ENCODE measurements around the gene CHL1. TPM values are rescaled to one million over a fixed set of nuclear protein-coding genes. Genes with fewer than 3 reads are reported as not detected.

Gene CHL1
- total RNA-seq, 1 donor from 2014 or later: 10.0 TPM

DNA sequence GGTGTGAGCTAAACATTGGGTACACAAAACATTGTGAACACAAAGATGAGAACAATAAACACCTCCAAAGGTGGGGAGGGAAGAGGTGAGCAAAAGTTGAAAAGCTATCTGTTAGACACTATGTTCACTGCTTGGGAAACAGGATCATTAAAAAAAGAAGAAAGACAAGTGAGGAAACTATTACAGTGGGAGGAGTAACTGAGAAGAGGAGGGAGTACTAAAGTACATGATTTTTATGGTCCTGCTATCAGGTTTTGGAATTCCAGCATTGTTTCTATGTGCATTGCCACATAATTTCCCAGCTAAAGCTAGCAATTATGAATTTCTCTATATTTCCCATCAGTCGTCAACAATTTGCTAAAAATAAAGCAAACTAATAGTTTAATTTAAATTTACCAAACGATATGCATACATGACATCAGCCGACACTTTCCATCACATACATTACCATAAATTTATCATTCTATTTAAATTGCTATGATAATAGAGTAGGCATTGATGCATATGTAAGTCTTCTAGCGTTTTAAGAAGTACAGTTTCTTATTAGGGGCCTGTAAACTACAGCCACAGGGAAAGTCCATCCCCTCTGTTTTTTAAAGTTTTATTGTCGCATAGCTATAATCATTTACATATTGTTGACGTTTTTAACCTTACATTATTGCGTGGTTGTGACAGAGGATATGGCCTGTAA, 221.8 kb downstream of the CHL1 start:
- ATAC-seq: no peak

GRCh38 chr3:420584-420983, 224.0 kb downstream of the CHL1 start:
- no peak for ATAC-seq

DNA sequence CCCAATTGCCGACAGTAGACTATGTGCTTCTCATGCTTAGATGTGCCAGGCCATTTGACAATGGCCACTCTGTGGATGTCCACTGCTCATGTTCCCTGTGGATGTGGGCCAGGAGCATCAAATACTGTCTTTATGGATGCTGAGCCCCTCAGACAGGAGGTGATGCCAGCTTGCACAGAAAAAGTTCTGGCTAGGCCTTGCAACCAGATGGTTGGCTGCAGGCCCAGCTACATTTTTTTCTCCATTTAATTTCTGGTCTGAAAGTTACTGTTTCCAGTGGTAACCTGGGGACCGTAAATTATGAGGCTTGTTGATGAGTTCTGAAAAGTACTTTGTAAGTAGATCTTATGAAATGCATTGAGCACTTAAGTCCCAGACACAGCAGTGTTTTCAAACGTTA, 228.5 kb downstream of the CHL1 start:
- ATAC-seq: no peak

DNA sequence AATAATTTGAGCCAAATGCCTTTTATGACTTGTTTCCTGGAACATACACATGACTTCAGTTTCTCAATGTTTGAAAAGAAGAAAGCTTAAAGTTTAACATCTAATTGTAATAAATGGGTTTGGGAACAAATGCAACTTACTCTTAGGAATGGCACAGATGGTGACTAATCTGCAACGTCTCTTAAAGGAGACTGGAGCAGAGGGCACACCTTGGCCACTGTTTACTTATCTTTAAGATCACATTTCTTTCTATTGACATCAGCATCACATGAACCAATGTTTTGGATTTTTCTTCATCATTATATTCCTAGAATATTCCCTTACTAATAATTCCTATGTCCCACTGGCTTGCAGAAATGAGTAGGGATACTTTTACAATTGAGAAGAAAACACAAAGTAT, 229.5 kb downstream of the CHL1 start:
- no peak for ATAC-seq

GRCh38 chr3:427128-427527, 230.6 kb downstream of the CHL1 start:
- no peak for ATAC-seq

DNA sequence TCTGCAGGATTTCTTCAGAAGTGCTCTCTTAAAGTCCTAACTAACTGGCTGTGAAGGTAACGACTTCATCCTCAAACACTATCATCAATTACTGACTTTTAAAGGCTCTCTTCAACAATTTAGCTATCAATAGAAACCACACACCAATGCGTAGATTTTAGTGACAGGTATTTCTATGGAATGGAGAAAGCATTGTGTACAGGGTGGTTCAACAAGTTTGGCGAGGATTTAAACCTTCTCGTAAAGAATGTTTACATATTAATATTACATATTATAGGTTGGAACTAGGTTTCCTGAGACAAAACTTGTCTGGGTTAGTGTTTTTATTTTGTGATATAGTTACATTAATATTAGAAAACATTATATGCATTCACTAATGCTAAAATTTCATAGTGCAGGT, 233.6 kb downstream of the CHL1 start:
- no peak for ATAC-seq

DNA sequence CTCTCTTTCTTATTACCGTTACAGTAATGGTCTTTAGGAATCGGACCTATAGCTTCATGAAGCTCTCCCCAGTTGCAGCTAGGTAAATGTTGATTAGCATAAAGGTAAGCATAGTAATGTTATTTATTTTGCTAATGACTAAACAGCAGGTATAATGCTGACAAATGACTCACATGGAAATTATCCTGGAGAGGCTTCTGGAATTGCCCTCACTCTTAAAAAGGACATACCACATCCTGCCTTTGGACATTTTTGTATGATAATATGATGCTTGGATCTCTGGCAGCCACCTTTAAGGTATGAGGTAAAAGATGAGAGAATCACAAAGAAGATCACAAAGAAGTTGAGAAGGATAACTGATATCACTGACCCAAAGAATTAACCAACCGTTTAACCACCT, 238.6 kb downstream of the CHL1 start:
- no peak for ATAC-seq

DNA sequence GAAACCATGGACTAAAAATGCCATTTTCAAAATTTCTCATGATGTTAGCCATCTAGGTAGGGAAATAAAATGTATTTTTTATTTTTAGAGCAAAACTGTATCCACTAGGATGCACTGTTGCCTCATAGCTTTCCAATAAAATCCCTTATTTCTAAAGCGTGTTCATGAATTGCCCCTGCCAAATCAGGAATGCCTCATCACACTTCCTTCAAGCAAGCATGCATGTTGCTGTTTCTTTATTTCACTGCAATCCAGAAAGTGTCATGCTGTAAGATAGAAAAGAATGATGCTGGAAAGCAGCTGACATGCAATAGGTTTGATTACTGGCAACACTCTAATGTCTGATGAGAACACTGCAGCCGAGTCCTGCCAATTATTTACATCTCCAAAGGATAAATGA, 239.5 kb downstream of the CHL1 start:
- no peak for ATAC-seq

DNA sequence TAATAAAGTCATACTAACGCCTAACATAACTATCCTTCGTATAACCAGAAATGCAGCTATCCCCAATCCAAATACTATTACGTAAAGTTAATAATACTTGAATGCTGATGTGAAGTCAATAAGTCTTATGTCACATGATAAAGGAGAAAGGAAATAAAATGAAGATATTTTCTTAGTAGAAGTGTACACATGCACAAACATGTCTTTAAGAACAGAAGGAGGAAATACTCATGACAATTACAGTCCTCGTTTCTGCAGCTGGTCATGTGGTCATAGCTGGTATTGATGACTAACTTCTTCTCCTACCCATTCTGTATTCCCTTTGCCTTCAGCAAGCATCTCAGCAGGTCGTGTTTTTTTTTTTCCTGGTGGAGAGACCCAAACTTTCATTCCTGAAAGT, 244.3 kb downstream of the CHL1 start:
- ATAC-seq: peak; percentile 31

GRCh38 chr3:445960-446359, 249.4 kb downstream of the CHL1 start:
- no peak for ATAC-seq

DNA sequence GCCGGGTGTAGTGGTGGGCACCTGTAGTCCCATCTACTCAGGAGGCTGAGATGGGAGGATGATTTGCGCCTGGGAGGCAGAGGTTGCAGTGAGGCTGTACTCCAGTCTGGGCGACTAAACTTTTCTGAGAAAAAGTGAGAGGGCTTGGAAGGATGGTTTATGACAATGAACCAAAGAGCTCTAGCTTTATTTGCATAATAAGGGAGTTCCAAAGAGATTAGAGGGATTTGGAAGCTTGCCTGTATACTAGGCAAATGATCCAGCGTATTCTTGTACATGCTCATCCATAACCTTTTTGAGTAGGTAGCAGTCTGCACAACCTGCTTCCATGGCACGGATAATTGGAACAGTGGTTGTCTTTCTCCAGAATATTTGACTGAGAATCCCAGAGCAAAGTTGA, 251.1 kb downstream of the CHL1 start:
- ATAC-seq: no peak

DNA sequence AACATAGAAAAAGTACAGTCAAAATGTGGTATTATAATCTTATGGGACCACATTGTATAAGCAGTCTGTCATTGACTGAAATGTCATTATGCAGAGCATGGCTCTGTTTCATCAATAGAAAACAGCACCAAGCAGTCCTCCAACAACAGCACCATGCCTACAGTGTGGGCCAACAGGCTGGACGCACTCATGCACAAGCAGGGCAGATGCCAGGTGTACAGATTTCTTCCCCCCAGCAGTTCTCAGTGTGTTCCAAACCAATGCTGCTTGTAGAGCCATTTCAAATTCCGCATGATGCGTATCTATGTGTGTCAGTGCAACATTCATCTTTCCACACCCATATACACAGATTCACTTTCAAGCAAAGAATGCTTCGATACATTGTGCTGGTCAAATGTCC, 253.1 kb downstream of the CHL1 start:
- ATAC-seq: no peak

DNA sequence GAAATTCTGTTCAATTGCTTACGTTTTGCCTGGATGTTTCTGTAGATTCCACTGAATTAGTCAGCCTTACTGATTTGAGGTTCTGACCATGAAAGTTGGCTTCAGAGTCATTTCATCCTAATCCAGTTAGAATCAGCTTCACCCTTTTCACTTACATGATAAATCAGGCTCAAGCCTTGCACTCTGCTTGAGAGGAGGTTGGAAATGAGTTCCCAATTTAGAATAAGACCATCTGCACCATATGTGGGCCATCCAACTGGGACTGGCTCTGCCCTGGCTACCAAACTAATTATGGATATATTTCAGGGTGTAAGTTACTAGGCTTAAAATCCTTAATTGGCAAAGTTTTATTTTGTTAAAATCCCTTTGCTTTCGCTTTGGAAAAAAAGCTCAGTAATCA, 255.7 kb downstream of the CHL1 start:
- no peak for ATAC-seq

DNA sequence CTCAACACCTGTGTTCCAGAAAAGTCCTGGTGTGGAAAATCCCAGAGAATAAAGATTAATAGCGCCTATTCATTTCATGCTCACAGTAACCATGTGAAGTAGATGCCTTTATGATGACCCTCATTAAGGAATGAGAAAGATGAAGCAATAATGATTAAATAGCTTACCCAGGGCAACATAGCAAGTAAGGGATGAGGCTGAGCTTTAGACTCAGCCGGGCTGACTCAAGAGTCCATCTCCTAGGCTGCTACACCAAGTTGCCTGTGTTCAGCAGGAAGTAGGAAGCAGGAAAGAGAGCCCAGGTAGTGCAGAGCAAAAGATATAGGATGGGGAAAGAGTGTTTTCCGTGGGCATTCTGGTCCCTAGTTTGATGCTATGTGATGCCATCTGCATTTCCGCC, 256.5 kb downstream of the CHL1 start:
- no peak for ATAC-seq

- no peak for ATAC-seq
Measured at GRCh38 chr3:454986-455385, 258.4 kb downstream of the CHL1 start.

DNA sequence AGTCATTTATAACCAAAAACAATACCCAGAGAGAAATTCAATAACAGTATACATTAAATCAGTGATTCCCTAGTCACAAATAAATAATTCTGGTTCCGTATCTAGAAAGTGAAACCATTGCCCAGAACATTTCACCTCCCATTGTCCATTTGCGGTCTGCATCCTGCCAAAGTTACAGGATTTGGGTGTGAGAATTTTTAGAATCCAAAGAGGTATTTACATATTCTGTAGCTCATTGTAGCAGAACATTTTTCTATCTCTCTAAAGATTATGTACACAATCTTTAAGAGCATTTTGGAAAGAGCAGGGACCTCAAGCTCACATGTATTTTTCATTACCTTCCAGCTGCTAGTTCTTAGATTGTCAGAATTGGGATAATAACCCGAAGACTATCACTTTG, 261.6 kb downstream of the CHL1 start:
- ATAC-seq: no peak

GRCh38 chr3:458653-459310, 262.2 kb downstream of the CHL1 start:
- no peak for ATAC-seq

Measured in esophagus mucosa (tissue), 1 donor.